Mesenteric fat pad (tissue), 1 donor: ENCODE measurements around the gene OR11H7. TPM values are rescaled to one million over a fixed set of nuclear protein-coding genes. Genes with fewer than 3 reads are reported as not detected.
"Not testable (repeated sequence)": the region's sequence is repeated elsewhere in the genome, so short reads cannot be mapped to it uniquely, and the experiment has no call there.

Experiments
- DNase-seq: peaks from one replicate; pipeline ENCODE4 v3.0.0-alpha.2; 2020; ENCODE audit warnings: low spot score
- total RNA-seq: library from RNA; stranded (reverse); fragmentation: NEBNext Ultra II Directional; extraction: Animal tissue kit (Norgen Biotek cat#: 25700); gene quantifications from one replicate; pipeline ENCODE4 v1.2.1, GENCODE V29; 2021
- donor health status: DM: yes; HTN: yes; CAD: no.

Gene OR11H7
- total RNA-seq, 1 donor from 2014 or later: not detected

DNA sequence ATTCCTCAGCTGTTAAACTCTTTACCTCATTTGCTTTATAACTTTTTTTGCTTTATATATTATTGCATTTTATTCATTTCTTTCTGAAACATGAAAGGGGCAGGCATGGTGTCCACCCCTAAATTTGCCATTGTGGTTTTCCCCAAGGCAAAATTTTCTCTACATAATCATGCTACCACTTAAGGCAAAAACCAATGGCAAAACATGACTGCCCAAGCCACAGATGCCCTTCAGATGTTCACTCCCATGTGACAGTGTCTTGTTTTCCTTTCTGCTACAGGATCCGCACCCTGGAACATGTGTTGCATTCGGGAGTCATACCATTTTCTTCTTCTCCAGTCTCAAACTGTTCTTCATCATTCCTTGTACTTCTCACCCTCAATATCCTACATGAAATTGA lies 48.6 kb downstream of the OR11H7 start:
- DNase-seq: no peak

DNA sequence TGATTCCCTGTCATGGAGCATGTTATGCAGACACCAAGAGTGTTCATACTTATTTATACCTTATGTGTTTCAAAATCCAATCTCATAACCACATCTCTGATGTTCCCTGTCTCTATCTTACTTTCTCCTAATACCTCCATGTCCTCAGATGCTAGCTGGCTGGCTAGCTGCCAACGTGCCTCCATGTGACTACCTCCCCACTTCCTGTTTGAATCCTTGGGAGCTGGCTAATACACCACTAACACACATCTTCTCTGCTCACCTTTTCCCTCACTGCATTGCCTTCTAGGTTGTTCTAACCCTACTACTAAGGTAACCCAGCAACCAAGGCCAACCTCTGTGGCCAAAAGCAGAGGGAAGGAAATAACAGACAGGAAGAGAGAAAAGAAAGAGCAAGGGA lies 49.6 kb downstream of the OR11H7 start:
- no peak for DNase-seq

DNA sequence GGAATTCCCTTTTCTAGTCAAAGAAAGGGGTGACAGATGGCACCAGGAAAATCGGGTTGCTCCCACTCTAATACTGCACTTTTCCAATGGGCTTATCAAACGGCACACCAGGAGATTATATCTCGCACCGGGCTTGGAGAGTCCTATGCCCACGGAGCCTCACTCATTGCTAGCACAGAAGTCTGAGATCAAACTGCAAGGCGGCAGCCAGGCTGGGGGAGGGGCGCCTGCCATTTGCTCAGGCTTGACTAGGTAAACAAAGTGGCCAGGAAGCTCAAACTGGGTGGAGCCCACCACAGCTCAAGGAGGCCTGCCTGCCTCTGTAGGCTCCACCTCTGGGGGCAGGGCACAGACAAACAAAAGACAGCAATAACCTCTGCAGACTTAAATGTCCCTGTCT lies 51.5 kb downstream of the OR11H7 start:
- DNase-seq: not testable (repeated sequence)

Other genes with a start within 250 kb of the OR11H7 start
- not detected for gene OR4Q2, start 226.8 kb upstream of the OR11H7 start, total RNA-seq
- gene OR4K14, start 209.7 kb upstream of the OR11H7 start, total RNA-seq: not detected
- not detected for gene OR4K13, start 192.9 kb upstream of the OR11H7 start, total RNA-seq
- gene OR4L1, start 168.9 kb upstream of the OR11H7 start, total RNA-seq: not detected
- not detected for gene OR4K17, start 118.2 kb upstream of the OR11H7 start, total RNA-seq
- gene OR4N5, start 90.2 kb upstream of the OR11H7 start, total RNA-seq: not detected
- not detected for gene OR11G2, start 38.1 kb upstream of the OR11H7 start, total RNA-seq
- gene OR11H6, start 5.3 kb upstream of the OR11H7 start, total RNA-seq: not detected
- gene OR11H4, start 10.3 kb downstream of the OR11H7 start, total RNA-seq: not detected
- gene TTC5, start 77.0 kb downstream of the OR11H7 start, total RNA-seq: 11.1 TPM
- gene CCNB1IP1, start 104.3 kb downstream of the OR11H7 start, total RNA-seq: 22.1 TPM
- gene PARP2, start 114.7 kb downstream of the OR11H7 start, total RNA-seq: 9.8 TPM
- gene TEP1, start 184.5 kb downstream of the OR11H7 start, total RNA-seq: 37.1 TPM
- 0.35 TPM for gene KLHL33, start 207.2 kb downstream of the OR11H7 start, total RNA-seq
- gene OSGEP, start 225.8 kb downstream of the OR11H7 start, total RNA-seq: 23.3 TPM
- 118 TPM for gene APEX1, start 226.2 kb downstream of the OR11H7 start, total RNA-seq
- gene PIP4P1, start 232.5 kb downstream of the OR11H7 start, total RNA-seq: 28.0 TPM
- gene PNP, start 240.4 kb downstream of the OR11H7 start, total RNA-seq: 69.1 TPM